ENCODE results near the gene IPO11.
"Not testable (repeated sequence)": the region's sequence is repeated elsewhere in the genome, so short reads cannot be mapped to it uniquely, and the experiment has no call there.

Gene IPO11

DNA sequence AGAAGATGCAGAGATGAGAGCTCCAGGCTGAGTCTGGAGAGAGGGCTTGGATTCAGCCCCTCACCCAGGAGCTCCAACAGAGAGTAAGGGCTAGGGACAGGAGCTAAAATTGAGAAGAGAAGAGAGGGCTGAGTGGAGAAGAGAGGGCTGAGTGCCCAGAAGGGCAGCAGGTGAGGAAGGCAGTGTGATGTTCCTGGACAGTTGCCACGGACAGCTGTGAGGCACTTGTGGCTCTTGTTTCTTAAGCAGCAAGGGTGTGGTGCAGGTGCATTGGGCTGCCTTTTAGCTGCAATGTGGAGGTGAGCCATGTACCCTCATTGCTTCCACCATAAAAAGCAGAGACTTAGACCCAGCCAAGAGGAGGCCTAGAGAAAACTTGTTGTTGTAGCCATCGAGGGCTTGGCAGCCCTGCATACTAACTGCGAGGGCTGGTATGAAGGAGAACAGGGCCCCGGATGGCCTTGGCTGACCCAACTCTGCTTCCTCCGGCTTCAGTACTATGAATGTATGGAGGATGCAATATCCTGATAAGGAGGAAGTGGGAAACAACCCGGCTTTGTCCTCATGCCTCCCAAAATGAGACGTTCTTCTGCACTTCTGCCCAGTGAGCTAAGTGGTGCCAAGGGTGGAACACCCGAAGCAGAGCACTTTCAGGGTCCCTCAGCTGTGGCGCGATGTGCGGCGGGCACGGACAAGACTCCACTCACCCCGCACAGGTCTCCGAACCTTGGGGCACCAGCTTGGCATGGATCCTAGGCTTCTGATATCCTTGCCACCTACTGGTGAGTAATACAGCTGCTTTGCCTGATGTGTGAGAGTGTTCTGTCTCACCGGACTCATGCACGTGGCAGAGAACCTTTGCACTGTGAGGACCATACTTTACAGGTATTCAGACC lies 231.2 kb downstream of the IPO11 start:
- no peak for DNase-seq

DNA sequence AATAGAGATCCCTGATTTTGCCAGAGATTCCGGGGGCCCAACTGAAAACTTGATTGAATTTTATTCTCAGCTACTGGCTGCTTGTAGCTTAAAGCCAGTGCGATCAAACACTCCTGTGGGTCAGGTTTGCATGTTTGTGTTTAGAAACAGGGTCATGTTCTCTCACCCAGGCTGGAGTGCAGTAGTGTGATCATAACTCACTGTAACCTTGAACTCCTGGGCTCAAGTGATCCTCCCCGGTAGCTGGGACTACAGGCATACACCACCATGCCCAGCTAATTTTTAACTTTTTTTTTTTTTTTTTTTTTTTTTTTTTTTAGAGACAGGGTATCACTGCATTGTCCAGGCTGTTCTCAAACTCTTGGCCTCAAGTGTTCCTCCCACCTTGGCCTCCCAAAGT lies 232.7 kb downstream of the IPO11 start:
- no peak for DNase-seq

DNA sequence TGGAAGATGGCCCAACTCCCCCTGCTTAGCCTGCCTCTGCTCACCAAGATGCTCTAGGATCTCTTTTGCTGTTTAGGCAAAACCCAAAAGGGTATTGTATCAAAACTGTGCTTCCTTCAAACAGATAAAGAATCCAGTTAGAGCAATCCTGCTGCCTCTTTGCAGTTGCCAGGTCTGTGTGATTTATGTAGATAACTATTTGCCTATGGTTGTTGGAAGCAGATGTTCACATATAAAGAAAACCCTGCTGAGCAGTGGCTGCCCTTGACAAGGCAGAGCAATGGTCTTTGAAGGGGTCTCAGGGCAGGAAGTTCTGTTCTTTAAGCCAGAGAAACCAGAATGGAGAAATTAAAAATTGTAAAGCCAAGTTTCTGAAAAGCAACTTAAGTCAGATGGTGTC lies 234.7 kb downstream of the IPO11 start:
- no peak for DNase-seq

DNA sequence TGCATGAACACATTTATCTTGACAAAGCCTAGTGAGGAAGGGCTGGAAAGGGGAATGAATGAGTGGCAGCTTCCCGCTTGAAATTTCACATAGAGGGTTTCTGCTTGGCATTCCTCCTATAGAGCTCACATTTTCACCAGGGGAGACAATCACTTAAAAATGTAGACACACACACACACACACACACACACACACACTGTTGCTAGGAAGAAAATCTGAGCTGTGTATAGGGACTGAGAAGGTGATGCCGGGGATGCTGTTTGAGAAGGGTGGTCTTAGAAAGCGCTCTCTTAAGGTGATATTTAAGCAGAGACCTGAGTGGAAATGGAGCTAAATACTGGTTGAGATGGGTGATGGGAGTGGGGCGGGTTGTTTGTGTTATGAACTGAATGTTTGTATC lies 236.5 kb downstream of the IPO11 start:
- DNase-seq = no peak

DNA sequence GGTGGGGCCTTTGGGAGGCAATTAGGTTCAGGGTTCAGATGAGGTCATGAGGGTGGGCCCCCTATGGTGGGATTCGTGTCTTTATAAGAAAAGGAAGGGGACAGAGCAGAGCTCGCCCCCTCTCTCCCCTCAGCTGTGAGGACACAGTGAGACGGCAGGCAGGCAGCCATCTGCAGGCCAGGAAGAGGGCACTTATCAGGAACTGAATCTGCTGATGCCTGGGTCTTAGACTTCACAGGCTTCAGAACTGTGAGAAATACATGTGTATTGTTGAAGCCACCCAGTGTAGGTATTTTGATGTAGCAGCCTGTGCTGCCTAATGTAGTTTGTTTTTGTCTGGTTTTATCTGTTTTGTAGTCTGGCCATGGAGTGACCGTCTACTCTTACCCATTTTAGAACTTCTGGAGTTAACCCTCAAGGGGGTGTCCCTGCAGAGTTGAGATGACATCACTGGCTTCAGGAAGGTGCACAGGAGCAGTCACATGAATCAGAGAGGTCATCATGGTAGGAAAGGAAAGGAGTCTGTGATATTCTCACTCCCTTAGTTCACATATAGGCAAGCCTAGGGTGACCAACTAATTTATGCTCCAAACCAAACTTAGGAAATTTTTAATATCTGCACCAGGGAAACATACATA lies 237.0 kb downstream of the IPO11 start:
- peak in 4 of 56 donors; percentile 10 to 16 (median 11) for DNase-seq

DNA sequence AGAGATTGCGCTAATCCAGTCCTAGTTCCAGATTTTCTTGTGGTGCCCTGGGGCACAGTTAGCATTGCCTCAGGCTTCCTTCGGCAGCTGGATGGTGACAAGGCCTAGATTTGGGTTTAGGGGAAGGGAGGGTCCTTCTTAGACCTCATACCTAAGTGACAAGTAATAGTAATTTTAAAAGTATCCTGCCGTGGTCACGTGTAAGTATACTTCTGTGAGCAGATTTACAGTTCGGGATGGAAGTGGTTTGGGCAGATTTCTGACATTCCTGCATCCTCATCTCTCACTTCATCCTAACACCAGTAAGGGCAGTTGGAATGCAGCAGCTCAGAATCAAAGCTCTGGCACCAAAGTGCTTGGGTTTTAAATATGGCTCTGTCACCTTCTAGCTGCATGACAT lies 237.6 kb downstream of the IPO11 start:
- no peak for DNase-seq

DNA sequence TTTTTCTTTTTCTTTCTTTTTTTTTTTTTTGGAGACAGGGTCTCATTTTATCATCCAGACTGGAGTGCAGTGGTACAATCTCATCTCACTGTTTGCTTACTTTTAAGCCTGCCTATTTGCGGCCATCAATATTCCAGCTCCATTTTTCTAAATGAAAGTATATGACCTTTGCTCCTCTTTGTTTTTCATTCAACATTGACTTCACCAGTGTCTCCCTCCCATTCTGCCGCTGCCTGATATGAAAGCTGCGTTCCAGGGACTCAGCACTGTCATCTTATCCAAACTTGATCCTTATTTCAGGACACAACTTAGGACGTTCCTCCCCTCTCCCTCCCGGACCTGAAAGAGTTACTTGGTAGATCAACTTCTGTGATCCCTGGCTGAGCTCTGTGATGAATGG lies 239.7 kb downstream of the IPO11 start:
- DNase-seq = no peak

DNA sequence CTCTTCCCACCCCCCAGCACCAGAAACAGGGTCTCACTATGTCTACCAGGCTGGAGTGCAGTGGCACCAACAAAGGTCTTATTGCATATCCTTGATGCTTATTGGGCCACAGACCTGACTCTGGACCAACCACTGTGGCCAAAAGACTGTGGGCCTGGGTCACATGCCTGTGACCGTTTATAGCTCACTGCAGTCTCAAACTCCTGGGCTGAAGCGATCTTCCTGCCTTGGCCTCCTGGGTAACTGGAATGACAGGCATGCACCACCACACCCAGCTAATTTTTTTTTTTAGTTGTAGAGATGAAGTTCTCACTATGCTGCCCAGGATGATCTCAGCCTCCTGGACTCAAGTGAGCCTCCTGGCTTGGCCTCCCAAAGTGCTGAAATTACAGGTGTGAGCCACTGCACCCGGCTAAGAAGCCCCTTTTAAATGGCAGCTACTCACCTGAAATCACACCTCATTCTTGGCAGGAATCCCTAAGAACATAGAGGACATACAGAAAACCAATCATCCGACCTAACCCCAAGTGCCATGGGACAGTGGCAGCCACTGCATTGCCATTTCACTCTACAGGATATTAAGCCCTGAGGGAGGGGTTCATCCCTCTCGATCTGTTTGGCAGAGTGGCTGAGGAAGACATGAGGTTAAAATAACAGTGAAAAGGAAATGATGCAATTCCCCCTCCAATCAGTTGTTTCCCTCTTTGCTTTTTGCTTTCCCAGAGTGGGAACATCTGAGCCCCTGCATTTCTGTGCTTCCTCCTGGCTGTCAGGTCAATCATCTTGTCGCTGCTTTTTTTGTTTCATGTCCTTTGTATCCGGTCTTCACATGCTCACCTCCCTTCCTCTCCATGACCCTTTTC lies 240.7 kb downstream of the IPO11 start:
- DNase-seq = no peak

DNA sequence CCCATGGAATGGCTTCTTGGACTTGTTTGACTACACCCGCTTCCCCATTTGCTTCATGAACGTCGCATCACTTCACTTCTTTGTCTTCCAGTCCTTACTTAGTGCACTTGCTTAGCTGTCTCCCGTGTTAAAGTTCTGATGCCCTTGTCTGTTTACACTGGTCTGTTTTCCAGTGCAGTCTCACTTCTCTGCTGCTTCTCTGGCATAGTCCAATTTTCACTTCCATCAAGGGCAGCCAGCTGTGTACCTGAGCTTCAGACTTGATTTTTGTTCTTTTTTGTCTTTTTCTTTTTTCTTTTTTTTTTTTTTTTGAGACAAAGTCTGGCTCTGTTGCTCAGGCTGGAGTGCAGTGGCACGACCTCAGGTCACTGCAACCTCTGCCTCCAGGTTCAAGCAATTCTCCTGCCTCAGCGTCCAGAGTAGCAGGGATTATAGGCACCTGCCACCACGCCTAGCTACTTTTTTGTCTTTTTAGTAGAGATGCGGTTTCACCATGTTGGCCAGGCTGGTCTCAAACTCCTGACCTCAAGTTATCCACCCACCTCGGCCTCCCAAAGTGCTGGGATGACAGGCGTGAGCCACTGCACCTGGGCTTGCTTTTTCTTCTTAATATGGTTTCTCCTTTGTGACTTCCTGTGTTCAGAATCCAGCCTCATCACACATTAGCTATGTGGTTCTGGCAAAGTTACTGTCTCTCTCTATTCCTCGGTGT lies 241.5 kb downstream of the IPO11 start:
- DNase-seq = peak in 1 of 56 donors; percentile 3

DNA sequence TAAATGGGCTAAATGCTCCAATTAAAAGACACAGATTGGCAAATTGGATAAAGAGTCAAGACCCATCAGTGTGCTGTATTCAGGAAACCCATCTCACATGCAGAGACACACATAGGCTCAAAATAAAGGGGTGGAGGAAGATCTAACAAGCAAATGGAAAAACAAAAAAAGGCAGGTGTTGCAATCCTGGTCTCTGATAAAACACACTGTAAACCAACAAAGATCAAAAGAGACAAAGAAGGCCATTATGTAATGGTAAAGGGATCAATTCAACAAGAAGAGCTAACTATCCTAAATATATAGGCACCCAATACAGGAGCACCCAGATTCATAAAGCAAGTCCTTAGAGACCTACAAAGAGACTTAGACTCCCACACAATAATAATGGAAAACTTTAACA lies 245.2 kb downstream of the IPO11 start:
- not testable (repeated sequence) for DNase-seq

DNA sequence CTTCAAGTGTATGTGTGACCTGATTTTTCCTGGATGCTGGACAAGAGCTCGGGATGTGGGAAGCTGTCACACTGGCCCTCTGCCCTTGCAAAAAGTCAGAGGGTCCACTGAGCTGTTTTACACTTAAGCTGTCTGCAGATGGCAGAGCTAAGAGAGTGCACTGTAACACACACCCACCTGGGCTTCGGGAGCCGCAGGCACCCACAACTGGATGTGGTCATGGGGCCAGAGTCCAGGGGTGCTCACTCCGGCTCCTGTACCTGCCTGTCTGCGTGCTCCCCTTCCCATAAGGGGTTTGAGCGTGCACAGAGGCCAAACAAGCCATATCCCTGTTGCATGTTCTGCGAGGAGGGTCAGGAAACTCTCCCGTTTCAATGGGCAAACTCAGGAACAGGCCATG lies 248.6 kb downstream of the IPO11 start:
- DNase-seq = no peak

DNA sequence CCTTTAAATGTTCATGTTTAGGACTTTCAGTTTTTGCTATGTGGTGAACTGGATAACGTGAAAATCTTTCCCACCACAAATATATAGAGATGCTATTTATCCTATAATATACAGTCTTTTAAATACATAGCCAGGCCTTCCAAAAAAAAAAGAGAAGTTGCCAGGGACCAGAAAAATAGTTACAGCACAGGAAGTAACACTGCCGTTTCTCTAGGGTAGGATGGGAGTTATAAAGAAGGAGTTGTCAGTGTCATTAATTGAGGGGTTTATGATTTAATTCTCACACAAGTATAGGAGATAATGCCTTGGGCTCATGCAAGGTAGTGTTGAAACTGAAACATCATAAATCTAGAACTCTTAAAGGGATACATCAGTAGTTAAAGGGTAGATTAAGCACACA lies 250.0 kb downstream of the IPO11 start:
- DNase-seq = no peak

DNA sequence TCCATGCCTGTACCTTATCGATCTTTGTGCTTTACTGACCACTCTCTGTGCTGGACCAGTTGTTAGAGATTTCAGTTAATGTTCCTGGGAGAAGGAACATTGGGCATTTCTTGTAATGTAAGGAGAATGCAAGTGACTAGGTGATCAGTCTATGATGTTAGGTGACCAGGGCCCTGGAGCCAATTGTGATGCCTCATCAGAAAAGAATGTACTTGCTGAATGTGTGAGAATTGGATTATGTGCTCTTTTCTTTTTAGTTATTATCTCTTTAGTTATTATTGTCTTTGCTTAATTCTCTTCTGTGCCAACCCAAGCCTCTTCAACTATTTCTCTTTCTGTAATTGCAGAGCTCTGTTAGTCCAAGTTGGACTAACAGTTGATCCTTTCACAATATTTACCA lies 258.9 kb downstream of the IPO11 start:
- no peak for DNase-seq

DNA sequence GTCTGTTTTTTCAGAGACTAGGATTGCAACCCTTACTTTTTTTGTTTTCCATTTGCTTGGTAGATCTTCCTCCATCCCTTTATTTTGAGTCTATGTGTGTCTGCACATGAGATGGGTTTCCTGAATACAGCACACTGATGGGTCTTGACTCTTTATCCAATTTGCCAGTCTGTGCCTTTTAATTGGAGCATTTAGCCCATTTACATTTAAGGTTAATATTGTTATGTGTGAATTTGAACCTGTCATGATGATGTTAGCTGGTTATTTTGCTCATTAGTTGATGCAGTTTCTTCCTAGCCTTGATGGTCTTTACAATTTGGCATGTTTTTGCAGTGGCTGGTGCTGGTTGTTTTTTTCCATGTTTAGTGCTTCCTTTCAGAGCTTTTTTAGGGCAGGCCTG lies 264.0 kb downstream of the IPO11 start:
- not testable (repeated sequence) for DNase-seq
